HG03439 (cell line): Measurements from ENCODE around the gene CLIC2.

Source experiments
- ATAC-seq: cut with Tn5 transposase; IDR thresholded peaks from one replicate; pipeline ENCODE4 v1.9.1; 2021; ENCODE audit warnings: mild to moderate bottlenecking, moderate library complexity; ENCODE audit not compliant: unreplicated experiment

Gene CLIC2

GRCh38 chrX:155263854-155264628 is 70.4 kb downstream of the CLIC2 start, which contains the start of gene RAB39B:
Gene RAB39B (minus strand): TSS chrX:155264491. CDS start chrX:155264288, 203 bp downstream.
- peak; percentile 96 for ATAC-seq

DNA sequence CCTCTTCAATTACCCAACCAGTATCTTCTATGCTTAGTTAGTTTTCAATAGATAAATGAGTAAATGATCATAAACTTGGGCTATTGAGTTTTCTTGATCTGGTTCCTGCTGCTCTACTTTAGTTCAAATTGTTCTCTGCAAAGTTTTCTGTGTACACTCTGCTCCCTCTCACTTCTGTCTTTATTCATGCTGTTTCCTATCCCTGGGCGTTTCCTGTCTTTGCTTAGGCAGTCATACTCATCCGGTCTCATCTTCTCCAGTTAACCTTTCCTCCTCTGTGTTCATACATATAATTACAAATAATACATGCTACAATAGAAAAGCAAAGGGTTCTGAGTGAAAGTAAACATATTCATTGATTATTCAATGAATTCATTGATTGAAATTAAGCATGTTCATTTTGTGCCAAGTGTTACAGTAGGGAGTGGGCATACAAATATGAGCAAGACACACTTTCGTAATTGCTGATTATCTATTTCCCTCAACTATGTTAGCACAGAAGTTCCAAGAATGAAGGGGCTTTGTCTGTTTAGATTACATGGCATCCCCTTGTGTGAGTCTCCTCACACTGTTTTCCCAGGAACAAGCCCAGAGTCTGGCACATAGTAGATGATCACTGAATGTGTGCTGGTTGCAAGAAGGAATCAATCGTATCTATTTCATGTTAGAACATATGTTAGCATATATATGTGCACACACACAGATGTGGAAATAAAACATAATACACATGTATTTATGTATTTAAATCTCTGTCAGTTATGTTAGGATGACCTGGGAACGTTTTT is 71.3 kb downstream of the CLIC2 start:
- ATAC-seq = no peak

DNA sequence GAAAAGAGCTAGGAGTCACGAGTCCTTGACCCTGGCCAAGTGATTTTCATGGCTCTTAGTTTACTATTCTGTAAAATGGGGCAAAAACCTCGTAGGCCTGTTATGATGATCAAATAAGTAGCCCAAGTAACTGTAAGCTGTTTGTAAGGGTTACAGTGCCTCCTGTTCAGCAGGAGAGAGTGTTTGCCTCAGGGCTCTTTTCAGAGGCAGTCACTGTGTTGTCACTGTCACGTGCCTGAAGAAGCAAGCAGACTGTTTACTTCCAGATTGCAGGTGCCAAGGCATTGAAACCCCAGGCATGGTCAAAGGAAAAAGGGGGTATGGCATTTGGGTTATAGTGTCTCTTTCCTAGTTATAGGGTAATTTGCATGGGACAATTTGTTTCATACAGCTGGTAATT is 74.7 kb downstream of the CLIC2 start:
- no peak for ATAC-seq

GRCh38 chrX:155251391-155251790 is 83.0 kb downstream of the CLIC2 start:
- no peak for ATAC-seq

- no peak for ATAC-seq
These were observed 86.9 kb downstream of the CLIC2 start for GRCh38 chrX:155247497-155247896.

DNA sequence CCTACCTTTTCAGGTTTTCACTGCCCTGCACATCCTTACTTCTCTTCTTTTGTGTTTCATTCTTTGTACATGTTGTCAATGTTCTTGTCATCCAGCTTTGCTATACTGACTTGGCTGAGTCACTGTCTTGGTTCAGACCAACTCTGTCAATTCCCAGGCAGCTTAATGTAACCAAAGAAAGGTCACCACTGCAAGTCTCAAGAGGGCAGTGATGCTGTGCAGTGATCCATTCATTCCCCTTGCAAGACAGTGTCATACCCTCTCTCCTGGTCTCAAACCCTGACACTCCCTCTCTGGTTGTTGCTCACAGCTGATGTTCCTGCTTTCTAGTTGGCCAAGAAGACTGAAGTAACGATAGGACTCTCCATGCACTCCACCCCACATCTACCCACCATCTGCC is 87.7 kb downstream of the CLIC2 start:
- ATAC-seq = no peak

GRCh38 chrX:155242300-155242699 is 92.1 kb downstream of the CLIC2 start:
- no peak for ATAC-seq

DNA sequence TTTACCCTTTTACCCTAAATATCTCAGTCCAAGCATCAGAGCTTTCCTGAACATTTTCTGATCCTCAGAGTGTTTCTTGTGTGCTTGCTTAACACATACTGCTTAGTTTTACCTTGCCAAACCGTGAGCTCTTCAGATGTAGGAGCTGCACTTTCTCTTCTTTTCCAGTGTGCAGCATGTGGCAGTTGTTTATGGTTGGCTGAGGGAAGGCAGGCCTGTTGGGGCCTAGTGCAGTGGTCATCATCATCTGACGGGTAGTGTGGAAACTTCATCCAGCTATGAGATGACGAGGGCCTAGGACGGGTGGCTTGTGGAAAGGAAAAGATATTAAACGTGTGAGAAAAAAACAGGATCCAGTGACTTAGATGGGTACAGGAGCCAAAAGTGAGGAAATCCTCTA is 96.7 kb downstream of the CLIC2 start:
- ATAC-seq = no peak

DNA sequence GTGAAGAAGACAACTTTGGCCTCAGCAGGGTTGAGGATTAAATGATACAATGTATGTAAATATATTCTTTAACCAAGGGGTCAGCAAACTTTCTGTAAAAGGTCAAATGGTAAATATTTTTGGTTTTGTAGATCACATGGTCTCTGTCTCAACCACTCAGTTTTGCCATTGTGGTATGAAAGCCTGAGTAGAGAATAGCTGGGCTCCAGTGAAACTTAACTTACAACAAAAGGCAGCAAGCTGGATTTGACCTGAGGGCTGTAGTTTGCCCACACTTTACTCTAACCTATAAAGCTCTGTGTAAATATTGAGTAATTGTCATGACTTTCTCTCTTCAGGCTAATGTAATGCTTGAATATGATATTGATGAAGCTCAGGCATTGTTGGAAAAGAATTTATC is 98.5 kb downstream of the CLIC2 start:
- ATAC-seq = no peak

DNA sequence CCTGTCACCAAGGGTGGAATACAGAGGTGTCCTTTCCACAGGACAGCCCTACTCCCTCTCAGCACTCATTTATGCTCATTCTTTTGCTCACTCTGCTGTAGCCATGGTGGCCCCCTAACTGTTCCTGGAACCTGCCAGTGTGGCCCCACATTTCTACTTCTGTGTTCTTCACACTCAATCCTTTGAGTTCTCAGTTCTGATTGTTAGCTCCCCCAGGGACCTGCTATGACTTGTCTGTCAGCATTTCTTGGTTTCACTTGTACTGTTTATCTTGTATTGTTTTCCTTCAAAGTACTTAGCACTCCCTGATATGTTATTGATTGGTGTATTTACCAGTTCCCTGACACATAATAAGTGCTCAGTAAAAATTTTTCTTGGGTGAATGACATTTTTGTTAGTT is 103.3 kb downstream of the CLIC2 start:
- peak; percentile 91 for ATAC-seq
